Upper lobe of left lung (tissue), 4 donors: Measurements from ENCODE around the gene ARRDC3.

ENCODE experiments used
- CTCF ChIP-seq, 6 experiments: fragments of 450-650 bp in 4 of 6; fragments of 200-600 bp in 2 of 6; sonication (generic) in 2 of 6; IDR thresholded peaks; one replicate each; pipeline ENCODE4 v1.5.1; 2016 to 2019; ENCODE audit warnings: antibody characterized with exemption in 6 of 6
- EP300 ChIP-seq, 4 donors: sonication (generic); formaldehyde crosslinking; IDR thresholded peaks; one replicate each; pipeline ENCODE4 v1.5.1; 2017; ENCODE audit warnings: antibody characterized with exemption in 4 of 4, control low read depth in 2 of 4
- POLR2A ChIP-seq, 4 donors: fragments of 450-650 bp; IDR thresholded peaks; one replicate each; pipeline ENCODE4 v1.5.1; 2016 to 2017; ENCODE audit warnings: antibody characterized with exemption in 4 of 4, mild to moderate bottlenecking in 2 of 4

GRCh38 chr5:91418158-91418557 is 35.0 kb upstream of the ARRDC3 start:
- TF ChIP-seq CTCF (IDR thresholded peaks at IDR 0.05), result no peak
- no peak for TF ChIP-seq POLR2A (IDR thresholded peaks at IDR 0.05)
- no peak for TF ChIP-seq EP300 (IDR thresholded peaks at IDR 0.05)
